ENCODE results near the gene SUN5.

DNA sequence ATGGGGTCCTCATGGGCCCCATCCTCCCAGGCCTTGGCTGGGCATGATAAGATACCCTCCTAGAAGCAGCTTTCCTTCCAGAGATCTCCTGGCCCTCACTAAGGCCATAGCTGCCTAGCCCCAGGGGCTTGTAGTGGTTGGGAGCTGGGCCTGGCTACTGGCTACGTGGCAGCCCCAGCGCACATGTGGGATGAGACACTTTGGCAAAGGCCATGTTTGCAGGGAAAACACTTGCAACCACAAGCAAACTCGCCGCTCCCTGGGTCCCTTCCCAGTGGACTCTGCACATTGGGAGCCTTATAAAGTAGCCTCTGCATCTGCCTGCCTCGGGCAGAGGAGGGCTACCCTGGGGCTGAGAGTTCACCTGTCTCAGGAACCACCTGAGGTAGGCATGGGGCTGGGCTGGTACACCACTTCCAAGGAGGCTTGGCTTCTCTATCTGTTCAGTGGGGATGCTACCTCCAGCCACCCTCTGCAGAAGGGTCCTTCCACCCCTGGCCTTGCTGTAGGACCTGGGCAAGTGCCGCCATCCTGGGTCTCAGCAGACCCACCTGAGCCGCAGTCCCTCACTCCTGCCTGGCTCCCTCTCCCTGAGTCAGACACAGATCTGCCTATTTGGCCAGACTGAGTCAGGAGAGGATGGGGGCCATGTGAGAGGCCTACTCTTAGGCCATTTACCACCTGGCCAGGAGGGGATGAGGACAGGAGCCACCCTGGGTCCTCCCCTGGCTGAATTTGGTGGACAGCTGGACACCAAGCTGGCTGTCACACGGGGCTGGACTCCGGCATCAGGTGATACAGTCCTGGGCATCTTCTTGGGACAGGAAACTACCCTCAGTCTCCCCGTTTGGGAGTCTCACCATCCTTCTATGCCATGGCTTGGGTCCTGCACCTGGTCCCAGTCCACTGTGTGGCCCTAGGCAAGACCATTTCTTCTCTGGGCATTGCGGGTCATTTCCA lies 3.4 kb upstream of the SUN5 start, which contains the start of gene BPIFB2:
- TF ChIP-seq, protein P1, sequence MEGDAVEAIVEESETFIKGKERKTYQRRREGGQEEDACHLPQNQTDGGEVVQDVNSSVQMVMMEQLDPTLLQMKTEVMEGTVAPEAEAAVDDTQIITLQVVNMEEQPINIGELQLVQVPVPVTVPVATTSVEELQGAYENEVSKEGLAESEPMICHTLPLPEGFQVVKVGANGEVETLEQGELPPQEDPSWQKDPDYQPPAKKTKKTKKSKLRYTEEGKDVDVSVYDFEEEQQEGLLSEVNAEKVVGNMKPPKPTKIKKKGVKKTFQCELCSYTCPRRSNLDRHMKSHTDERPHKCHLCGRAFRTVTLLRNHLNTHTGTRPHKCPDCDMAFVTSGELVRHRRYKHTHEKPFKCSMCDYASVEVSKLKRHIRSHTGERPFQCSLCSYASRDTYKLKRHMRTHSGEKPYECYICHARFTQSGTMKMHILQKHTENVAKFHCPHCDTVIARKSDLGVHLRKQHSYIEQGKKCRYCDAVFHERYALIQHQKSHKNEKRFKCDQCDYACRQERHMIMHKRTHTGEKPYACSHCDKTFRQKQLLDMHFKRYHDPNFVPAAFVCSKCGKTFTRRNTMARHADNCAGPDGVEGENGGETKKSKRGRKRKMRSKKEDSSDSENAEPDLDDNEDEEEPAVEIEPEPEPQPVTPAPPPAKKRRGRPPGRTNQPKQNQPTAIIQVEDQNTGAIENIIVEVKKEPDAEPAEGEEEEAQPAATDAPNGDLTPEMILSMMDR (IDR thresholded peaks at IDR 0.05; ENCODE audit: control extremely low read depth in 1 of 3, insufficient read depth in 1 of 3, low read depth in 1 of 3, low read length in 3 of 3): no peak
- no peak for TF ChIP-seq EGR1 (IDR thresholded peaks at IDR 0.05; ENCODE audit: borderline replicate concordance, low read depth, low read length)
- TF ChIP-seq, protein P2, sequence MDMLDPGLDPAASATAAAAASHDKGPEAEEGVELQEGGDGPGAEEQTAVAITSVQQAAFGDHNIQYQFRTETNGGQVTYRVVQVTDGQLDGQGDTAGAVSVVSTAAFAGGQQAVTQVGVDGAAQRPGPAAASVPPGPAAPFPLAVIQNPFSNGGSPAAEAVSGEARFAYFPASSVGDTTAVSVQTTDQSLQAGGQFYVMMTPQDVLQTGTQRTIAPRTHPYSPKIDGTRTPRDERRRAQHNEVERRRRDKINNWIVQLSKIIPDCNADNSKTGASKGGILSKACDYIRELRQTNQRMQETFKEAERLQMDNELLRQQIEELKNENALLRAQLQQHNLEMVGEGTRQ (IDR thresholded peaks at IDR 0.05; ENCODE audit: low read length): no peak
- TF ChIP-seq SIN3A (conservative IDR thresholded peaks at IDR 0.05 in 1 of 2, IDR thresholded peaks at IDR 0.05 in 1 of 2; ENCODE audit: low read depth in 1 of 2, low read length in 2 of 2): no peak
- no peak for TF ChIP-seq TBP (IDR thresholded peaks at IDR 0.05; ENCODE audit: low read depth, low read length)
- TF ChIP-seq RFX5 (IDR thresholded peaks at IDR 0.05; ENCODE audit: borderline replicate concordance, low read depth, low read length): no peak
- no peak for TF ChIP-seq SUZ12 (IDR thresholded peaks at IDR 0.05; ENCODE audit: low read length)
- no peak for TF ChIP-seq EZH2 (IDR thresholded peaks at IDR 0.05; ENCODE audit: low read depth, low read length, severe bottlenecking)
- TF ChIP-seq ASH2L (IDR thresholded peaks at IDR 0.05; ENCODE audit: low read length): no peak
- TF ChIP-seq POLR2A (IDR thresholded peaks at IDR 0.05; ENCODE audit: control extremely low read depth in 1 of 2, low read depth in 2 of 2, low read length in 2 of 2): no peak
- TF ChIP-seq, protein P3, sequence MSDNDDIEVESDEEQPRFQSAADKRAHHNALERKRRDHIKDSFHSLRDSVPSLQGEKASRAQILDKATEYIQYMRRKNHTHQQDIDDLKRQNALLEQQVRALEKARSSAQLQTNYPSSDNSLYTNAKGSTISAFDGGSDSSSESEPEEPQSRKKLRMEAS (IDR thresholded peaks at IDR 0.05): no peak
- TF ChIP-seq EP300 (IDR thresholded peaks at IDR 0.05; ENCODE audit: borderline replicate concordance in 1 of 2, low read depth in 2 of 2, low read length in 2 of 2): no peak
